GM12878 (cell line): ENCODE measurements around the gene CWC25.

ENCODE experiments used
- CBX3 ChIP-seq: fragments of 200-600 bp; sonication (generic); IDR thresholded peaks from 2 replicates; pipeline ENCODE4 v1.6.1; 2016; ENCODE audit warnings: low read depth, borderline replicate concordance
- CBX5 ChIP-seq: sonication (generic); IDR thresholded peaks from 2 replicates; pipeline ENCODE4 v1.6.1; 2016; ENCODE audit warnings: low read depth, moderate library complexity, mild to moderate bottlenecking, inconsistent platforms
- CTCF ChIP-seq, 3 experiments: IDR thresholded peaks in 2 of 3; conservative IDR thresholded peaks in 1 of 3; 2 replicates each; pipeline ENCODE4 v1.5.1; 2011; ENCODE audit warnings: low read depth in 3 of 3, low read length in 3 of 3, mild to moderate bottlenecking in 3 of 3, control low read depth in 2 of 3, moderate library complexity in 2 of 3, inconsistent platforms in 1 of 3, mixed read lengths in 1 of 3; ENCODE audit not compliant: control insufficient read depth in 2 of 3, insufficient read depth in 1 of 3; ENCODE audit errors: extremely low read depth in 1 of 3
- SMC3 ChIP-seq: IDR thresholded peaks from 2 replicates; pipeline ENCODE4 v1.6.1; 2011; ENCODE audit warnings: low read length, improper control_type of control experiment, borderline replicate concordance

GRCh38 chr17:38766341-38766740 lies 58.8 kb downstream of the CWC25 start:
- TF ChIP-seq CBX5 = no peak
- no peak for TF ChIP-seq CTCF (IDR thresholded peaks at IDR 0.05 in 2 of 3, conservative IDR thresholded peaks at IDR 0.05 in 1 of 3; ENCODE audit: control insufficient read depth in 2 of 3, extremely low read depth in 1 of 3, insufficient read depth in 1 of 3, low read depth in 3 of 3, low read length in 3 of 3)
- TF ChIP-seq CBX3 = no peak
- TF ChIP-seq SMC3 = no peak
